ENCODE data around the gene RRP1B. TPM values are rescaled to one million over a fixed set of nuclear protein-coding genes. Genes with fewer than 3 reads are reported as not detected.

The RRP1B gene
- total and polyA plus RNA-seq, 4 donors, result 7.3 to 12.6 (median 8.4) TPM

DNA sequence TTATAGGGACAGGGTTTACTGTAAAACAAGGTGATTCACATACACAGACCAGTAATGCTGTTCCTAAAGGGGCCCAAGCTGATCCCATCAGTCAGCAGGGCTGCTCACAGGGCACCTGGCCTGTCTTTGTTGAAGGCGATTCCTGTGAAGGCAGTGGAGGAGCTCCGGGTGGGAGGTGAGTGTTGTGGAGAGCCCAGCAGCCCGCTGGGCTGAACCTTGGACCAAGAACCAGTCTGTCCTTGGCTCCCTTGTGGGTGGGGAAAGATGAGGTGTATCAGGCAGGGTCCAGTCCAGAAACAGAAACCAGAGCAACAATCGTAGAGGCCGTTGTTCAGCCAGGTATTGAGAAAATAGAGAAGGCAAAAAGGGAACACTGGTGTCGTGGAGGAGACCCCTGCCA is 72.1 kb downstream of the RRP1B start:
- peak overlapping the region; percentile 77 to 93 for H3K27ac ChIP-seq (ENCODE audit: low read depth in 1 of 2, low read length in 2 of 2)

More for the DNA sequence above, 72.1 kb downstream of the RRP1B start:
- 29% methylated on average over 6 of the region's 6 CpGs for WGBS
- Histone ChIP-seq H3K9me3 (ENCODE audit: control insufficient read depth in 4 of 4, low read length in 3 of 4) (no peaks in the 10 kb centered on the region), H3K36me3 (ENCODE audit: control insufficient read depth in 4 of 4, insufficient read depth in 3 of 4, low read depth in 1 of 4, low read length in 3 of 4) (no peaks in the 10 kb centered on the region), H3K4me1 (ENCODE audit: control insufficient read depth in 4 of 4, insufficient read depth in 4 of 4, low read length in 3 of 4) (peaks cover 30 to 67% (median 51%) of the 10 kb centered on the region in 4 donors), H3K27me3 (ENCODE audit: control insufficient read depth in 4 of 4, insufficient read depth in 4 of 4, low read length in 3 of 4) (no peaks in the 10 kb centered on the region), H3K9ac (ENCODE audit: low read depth in 1 of 2, low read length in 2 of 2) (peak overlapping the region; percentile 36 to 56), H3K4me3 (ENCODE audit: low read depth in 1 of 3, low read length in 3 of 3) (peak overlapping the region in 1 of 3 donors; percentile 17)
- TF ChIP-seq JUND (IDR thresholded peaks at IDR 0.05), result peak in 1 of 2 donors; percentile 22
- no peak for TF ChIP-seq TAF1 (conservative IDR thresholded peaks at IDR 0.05)
- TF ChIP-seq RXRA (IDR thresholded peaks at IDR 0.05), result peak; percentile 53 to 73
- TF ChIP-seq YY1 (IDR thresholded peaks at IDR 0.05), result peak; percentile 69
- TF ChIP-seq EGR1 (IDR thresholded peaks at IDR 0.05; ENCODE audit: low read depth in 2 of 2), result peak in 1 of 2 donors; percentile 18
- TF ChIP-seq HNF4A (conservative IDR thresholded peaks at IDR 0.05), result peak; percentile 91 to 93
- TF ChIP-seq, protein P1, sequence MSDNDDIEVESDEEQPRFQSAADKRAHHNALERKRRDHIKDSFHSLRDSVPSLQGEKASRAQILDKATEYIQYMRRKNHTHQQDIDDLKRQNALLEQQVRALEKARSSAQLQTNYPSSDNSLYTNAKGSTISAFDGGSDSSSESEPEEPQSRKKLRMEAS (IDR thresholded peaks at IDR 0.05), result peak; percentile 53
- TF ChIP-seq GABPA (IDR thresholded peaks at IDR 0.05 in 1 of 2, conservative IDR thresholded peaks at IDR 0.05 in 1 of 2), result no peak
- TF ChIP-seq, protein P2, sequence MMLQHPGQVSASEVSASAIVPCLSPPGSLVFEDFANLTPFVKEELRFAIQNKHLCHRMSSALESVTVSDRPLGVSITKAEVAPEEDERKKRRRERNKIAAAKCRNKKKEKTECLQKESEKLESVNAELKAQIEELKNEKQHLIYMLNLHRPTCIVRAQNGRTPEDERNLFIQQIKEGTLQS (IDR thresholded peaks at IDR 0.05), result no peak
- TF ChIP-seq NR2F2 (IDR thresholded peaks at IDR 0.05), result no peak
- TF ChIP-seq FOXA2 (IDR thresholded peaks at IDR 0.05), result peak; percentile 23
- peak; percentile 56 for TF ChIP-seq HNF4G (IDR thresholded peaks at IDR 0.05)
- TF ChIP-seq SP1 (IDR thresholded peaks at IDR 0.05), result peak; percentile 95
- TF ChIP-seq, protein P3, sequence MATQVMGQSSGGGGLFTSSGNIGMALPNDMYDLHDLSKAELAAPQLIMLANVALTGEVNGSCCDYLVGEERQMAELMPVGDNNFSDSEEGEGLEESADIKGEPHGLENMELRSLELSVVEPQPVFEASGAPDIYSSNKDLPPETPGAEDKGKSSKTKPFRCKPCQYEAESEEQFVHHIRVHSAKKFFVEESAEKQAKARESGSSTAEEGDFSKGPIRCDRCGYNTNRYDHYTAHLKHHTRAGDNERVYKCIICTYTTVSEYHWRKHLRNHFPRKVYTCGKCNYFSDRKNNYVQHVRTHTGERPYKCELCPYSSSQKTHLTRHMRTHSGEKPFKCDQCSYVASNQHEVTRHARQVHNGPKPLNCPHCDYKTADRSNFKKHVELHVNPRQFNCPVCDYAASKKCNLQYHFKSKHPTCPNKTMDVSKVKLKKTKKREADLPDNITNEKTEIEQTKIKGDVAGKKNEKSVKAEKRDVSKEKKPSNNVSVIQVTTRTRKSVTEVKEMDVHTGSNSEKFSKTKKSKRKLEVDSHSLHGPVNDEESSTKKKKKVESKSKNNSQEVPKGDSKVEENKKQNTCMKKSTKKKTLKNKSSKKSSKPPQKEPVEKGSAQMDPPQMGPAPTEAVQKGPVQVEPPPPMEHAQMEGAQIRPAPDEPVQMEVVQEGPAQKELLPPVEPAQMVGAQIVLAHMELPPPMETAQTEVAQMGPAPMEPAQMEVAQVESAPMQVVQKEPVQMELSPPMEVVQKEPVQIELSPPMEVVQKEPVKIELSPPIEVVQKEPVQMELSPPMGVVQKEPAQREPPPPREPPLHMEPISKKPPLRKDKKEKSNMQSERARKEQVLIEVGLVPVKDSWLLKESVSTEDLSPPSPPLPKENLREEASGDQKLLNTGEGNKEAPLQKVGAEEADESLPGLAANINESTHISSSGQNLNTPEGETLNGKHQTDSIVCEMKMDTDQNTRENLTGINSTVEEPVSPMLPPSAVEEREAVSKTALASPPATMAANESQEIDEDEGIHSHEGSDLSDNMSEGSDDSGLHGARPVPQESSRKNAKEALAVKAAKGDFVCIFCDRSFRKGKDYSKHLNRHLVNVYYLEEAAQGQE (IDR thresholded peaks at IDR 0.05), result peak; percentile 36
- TF ChIP-seq, protein P4, sequence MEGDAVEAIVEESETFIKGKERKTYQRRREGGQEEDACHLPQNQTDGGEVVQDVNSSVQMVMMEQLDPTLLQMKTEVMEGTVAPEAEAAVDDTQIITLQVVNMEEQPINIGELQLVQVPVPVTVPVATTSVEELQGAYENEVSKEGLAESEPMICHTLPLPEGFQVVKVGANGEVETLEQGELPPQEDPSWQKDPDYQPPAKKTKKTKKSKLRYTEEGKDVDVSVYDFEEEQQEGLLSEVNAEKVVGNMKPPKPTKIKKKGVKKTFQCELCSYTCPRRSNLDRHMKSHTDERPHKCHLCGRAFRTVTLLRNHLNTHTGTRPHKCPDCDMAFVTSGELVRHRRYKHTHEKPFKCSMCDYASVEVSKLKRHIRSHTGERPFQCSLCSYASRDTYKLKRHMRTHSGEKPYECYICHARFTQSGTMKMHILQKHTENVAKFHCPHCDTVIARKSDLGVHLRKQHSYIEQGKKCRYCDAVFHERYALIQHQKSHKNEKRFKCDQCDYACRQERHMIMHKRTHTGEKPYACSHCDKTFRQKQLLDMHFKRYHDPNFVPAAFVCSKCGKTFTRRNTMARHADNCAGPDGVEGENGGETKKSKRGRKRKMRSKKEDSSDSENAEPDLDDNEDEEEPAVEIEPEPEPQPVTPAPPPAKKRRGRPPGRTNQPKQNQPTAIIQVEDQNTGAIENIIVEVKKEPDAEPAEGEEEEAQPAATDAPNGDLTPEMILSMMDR (IDR thresholded peaks at IDR 0.05; ENCODE audit: low read depth, low read length, missing input control), result no peak
- TF ChIP-seq, protein P5, sequence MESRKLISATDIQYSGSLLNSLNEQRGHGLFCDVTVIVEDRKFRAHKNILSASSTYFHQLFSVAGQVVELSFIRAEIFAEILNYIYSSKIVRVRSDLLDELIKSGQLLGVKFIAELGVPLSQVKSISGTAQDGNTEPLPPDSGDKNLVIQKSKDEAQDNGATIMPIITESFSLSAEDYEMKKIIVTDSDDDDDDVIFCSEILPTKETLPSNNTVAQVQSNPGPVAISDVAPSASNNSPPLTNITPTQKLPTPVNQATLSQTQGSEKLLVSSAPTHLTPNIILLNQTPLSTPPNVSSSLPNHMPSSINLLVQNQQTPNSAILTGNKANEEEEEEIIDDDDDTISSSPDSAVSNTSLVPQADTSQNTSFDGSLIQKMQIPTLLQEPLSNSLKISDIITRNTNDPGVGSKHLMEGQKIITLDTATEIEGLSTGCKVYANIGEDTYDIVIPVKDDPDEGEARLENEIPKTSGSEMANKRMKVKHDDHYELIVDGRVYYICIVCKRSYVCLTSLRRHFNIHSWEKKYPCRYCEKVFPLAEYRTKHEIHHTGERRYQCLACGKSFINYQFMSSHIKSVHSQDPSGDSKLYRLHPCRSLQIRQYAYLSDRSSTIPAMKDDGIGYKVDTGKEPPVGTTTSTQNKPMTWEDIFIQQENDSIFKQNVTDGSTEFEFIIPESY (IDR thresholded peaks at IDR 0.05), result no peak
- peak in 1 of 2 donors; percentile 24 for TF ChIP-seq RAD21 (IDR thresholded peaks at IDR 0.05)
- DNase-seq (ENCODE audit: low spot score), result peak; percentile 57

Measured in liver (tissue), 9 donors.